Skin of body (tissue), 2 donors: ENCODE measurements around the gene RBM6. TPM values are rescaled to one million over a fixed set of nuclear protein-coding genes. Genes with fewer than 3 reads are reported as not detected.
"Not testable (repeated sequence)": the region's sequence is repeated elsewhere in the genome, so short reads cannot be mapped to it uniquely, and the experiment has no call there.

Experiments
- DNase-seq: peaks from one replicate; lab custom pipeline; 2025; lab: John Stamatoyannopoulos, UW
- total RNA-seq: library from RNA; depleted of rRNA; stranded (reverse); fragments of >200 nt; gene quantifications from one replicate; pipeline ENCODE4 v1.2.3, GENCODE V29; 2014

Gene RBM6
- total RNA-seq, 1 donor from 2014 or later: 110 TPM

- no peak for DNase-seq
Observed at GRCh38 chr3:49912881-49913281, 27.1 kb upstream of the RBM6 start.

GRCh38 chr3:49914906-49915305 is 25.0 kb upstream of the RBM6 start:
- no peak for DNase-seq

- DNase-seq: no peak
Observed at GRCh38 chr3:49916686-49917085, 23.3 kb upstream of the RBM6 start.

GRCh38 chr3:49917806-49918590 is 22.0 kb upstream of the RBM6 start:
- not testable (repeated sequence) for DNase-seq

- no peak for DNase-seq
Observed at GRCh38 chr3:49924683-49925082, 15.3 kb upstream of the RBM6 start.

- no peak for DNase-seq
Observed at GRCh38 chr3:49925485-49925884, 14.5 kb upstream of the RBM6 start.

- DNase-seq: no peak
Observed at GRCh38 chr3:49926117-49926728, 13.7 kb upstream of the RBM6 start.

- no peak for DNase-seq
Observed at GRCh38 chr3:49927798-49928197, 12.2 kb upstream of the RBM6 start.

GRCh38 chr3:49928481-49929017 is 11.4 kb upstream of the RBM6 start:
- DNase-seq: no peak

GRCh38 chr3:49929291-49930167 is 10.4 kb upstream of the RBM6 start, which contains the start of gene MON1A:
TSS of gene MON1A (minus strand) at chr3:49929811. CDS start at chr3:49913346, 16,465 bp downstream.
- peak; percentile 70 for DNase-seq

GRCh38 chr3:49930168-49930690 is 9.7 kb upstream of the RBM6 start:
- peak; percentile 58 for DNase-seq

- no peak for DNase-seq
Observed at GRCh38 chr3:49930922-49931321, 9.0 kb upstream of the RBM6 start.

- not testable (repeated sequence) for DNase-seq
Observed at GRCh38 chr3:49932281-49932680, 7.7 kb upstream of the RBM6 start.

- DNase-seq: no peak
Observed at GRCh38 chr3:49937090-49937489, 2.9 kb upstream of the RBM6 start.

- DNase-seq: no peak
Observed at GRCh38 chr3:49940667-49941249, 808 bp downstream of the RBM6 start.

GRCh38 chr3:49942651-49943050 is 2.7 kb downstream of the RBM6 start:
- no peak for DNase-seq

GRCh38 chr3:49952924-49953323 is 13.0 kb downstream of the RBM6 start:
- no peak for DNase-seq

GRCh38 chr3:49955636-49956035 is 15.7 kb downstream of the RBM6 start:
- DNase-seq: no peak

GRCh38 chr3:49966233-49966942 is 26.4 kb downstream of the RBM6 start:
- DNase-seq: no peak

- no peak for DNase-seq
Observed at GRCh38 chr3:49967291-49967690, 27.3 kb downstream of the RBM6 start.
